Neural crest cell (in vitro differentiated cells): ENCODE results near the gene LARGE1. TPM values are rescaled to one million over a fixed set of nuclear protein-coding genes. Genes with fewer than 3 reads are reported as not detected.

Source experiments
- DNase-seq: peaks from one replicate; pipeline ENCODE4 v3.0.0; 2021; ENCODE audit warnings: low read depth, mixed read lengths, low spot score
- H3K27ac Mint-ChIP-seq: one replicate; pipeline ENCODE4 v1.8.0; 2021; ENCODE audit warnings: mild to moderate bottlenecking, mixed read lengths; ENCODE audit not compliant: unreplicated experiment
- H3K27me3 Mint-ChIP-seq: 2 replicates; pipeline ENCODE4 v1.8.0; 2021; ENCODE audit warnings: low read depth, mild to moderate bottlenecking, mixed read lengths
- H3K36me3 Mint-ChIP-seq: 2 replicates; pipeline ENCODE4 v1.8.0; 2021; ENCODE audit warnings: low read depth, mild to moderate bottlenecking, mixed read lengths
- H3K4me1 Mint-ChIP-seq: 2 replicates; pipeline ENCODE4 v1.8.0; 2021; ENCODE audit warnings: mixed read lengths
- H3K4me3 Mint-ChIP-seq: one replicate; pipeline ENCODE4 v1.8.0; 2021; ENCODE audit warnings: mild to moderate bottlenecking, mixed read lengths
- H3K9me3 Mint-ChIP-seq: 2 replicates; pipeline ENCODE4 v1.8.0; 2021; ENCODE audit warnings: mixed read lengths
- total RNA-seq: library from RNA; stranded (reverse); gene quantifications from 2 replicates; pipeline ENCODE4 v1.2.1, GENCODE V29; 2021
- TF ChIP-seq, protein P1 (sequence below): fragments of 200-600 bp; sonication (generic); conservative IDR thresholded peaks from 2 replicates; pipeline ENCODE4 v1.5.0; 2021; ENCODE audit warnings: antibody characterized with exemption, mild to moderate bottlenecking

Gene LARGE1
- total RNA-seq, 1 donor from 2014 or later, result 33.0 TPM

DNA sequence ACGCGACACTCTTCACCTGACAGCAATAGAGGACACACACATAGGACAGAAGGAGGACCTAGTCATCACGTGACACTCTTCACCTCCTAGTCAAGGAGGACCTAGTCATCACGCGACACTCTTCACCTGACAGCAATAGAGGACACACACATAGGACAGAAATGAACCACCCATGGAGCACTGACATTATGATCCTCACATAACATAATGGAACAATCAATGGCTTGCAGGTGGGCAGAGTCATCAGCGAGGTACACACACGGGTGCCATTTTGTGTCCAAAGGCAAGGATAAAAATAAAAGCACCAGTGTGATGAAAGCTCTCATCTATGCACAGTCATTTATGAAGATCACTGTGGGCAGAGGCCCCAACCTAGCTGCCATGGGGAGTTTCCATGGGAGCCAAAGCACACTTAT is 354.7 kb downstream of the LARGE1 start:
- Mint-ChIP-seq H3K4me1 (peaks cover 35% of the 10 kb centered on the region), H3K27ac (no peak overlapping the region), H3K27me3 (no peaks in the 10 kb centered on the region), H3K36me3 (peaks cover 14% of the 10 kb centered on the region), H3K9me3 (peaks cover 2% of the 10 kb centered on the region), H3K4me3 (no peak overlapping the region)
- TF ChIP-seq, protein P1, sequence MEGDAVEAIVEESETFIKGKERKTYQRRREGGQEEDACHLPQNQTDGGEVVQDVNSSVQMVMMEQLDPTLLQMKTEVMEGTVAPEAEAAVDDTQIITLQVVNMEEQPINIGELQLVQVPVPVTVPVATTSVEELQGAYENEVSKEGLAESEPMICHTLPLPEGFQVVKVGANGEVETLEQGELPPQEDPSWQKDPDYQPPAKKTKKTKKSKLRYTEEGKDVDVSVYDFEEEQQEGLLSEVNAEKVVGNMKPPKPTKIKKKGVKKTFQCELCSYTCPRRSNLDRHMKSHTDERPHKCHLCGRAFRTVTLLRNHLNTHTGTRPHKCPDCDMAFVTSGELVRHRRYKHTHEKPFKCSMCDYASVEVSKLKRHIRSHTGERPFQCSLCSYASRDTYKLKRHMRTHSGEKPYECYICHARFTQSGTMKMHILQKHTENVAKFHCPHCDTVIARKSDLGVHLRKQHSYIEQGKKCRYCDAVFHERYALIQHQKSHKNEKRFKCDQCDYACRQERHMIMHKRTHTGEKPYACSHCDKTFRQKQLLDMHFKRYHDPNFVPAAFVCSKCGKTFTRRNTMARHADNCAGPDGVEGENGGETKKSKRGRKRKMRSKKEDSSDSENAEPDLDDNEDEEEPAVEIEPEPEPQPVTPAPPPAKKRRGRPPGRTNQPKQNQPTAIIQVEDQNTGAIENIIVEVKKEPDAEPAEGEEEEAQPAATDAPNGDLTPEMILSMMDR, result no peak
- no peak for DNase-seq

DNA sequence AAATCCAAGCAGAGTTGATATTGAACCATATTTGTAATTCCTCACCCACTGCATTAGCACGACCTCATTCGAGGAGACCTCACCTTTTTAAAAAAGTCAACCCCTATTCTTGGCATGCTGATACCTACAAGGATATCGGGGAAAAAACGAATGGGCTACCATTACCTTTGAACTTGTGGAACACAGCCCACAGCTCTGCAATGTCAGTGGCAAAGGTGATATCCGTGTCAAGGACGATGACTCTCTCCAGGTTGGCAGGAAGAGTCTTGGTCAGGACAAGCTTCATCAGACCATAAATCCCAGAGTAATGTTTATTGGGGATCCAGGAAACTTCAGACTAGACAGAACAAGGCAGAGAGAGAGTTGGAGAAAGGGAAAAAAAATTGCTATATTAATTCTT is 355.6 kb downstream of the LARGE1 start:
- H3K36me3 Mint-ChIP-seq, result peaks cover 14% of the 10 kb centered on the region
- H3K27ac Mint-ChIP-seq, result no peak overlapping the region
- H3K4me3 Mint-ChIP-seq, result no peak overlapping the region
- TF ChIP-seq, protein P1, result no peak
- H3K4me1 Mint-ChIP-seq, result peaks cover 31% of the 10 kb centered on the region
- peaks cover 2% of the 10 kb centered on the region for H3K9me3 Mint-ChIP-seq
- H3K27me3 Mint-ChIP-seq, result no peaks in the 10 kb centered on the region
- no peak for DNase-seq

DNA sequence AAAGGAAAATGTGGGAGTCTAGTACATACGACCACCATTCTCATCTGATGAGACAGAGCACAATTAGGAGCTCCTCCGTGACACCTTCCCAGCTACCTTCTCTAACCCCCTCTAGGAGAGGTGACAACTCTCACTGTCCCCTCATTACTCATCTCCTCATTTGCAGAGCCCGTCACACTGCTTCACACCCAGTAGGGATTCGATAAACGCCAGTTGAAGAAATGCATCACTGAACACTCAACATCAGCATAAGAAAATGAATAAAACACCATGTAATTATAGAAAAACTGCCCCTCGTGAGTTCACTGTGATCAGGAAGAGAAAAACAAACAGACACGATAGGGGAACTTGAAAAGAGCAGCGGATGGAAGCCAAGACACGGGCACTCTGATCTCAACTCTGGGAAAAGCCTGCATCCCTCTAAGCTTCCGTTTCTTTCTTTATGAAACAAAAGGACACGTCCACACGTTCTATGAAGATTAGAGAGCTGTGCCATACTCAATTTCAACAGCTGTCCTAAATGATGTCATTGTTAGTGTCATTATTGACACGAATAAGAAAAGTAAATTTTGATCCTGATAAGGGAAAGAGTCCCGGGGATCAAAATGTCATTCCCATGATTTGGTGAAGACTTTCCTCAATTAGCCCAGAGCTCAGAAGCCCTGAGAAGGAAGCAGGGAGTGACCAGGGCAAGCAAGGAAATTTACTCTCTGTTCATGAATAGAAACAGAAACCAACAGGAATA is 356.9 kb downstream of the LARGE1 start:
- Mint-ChIP-seq H3K36me3 (peaks cover 14% of the 10 kb centered on the region), H3K9me3 (peaks cover 2% of the 10 kb centered on the region), H3K27ac (peak overlapping the region; percentile 17), H3K4me3 (no peak overlapping the region), H3K27me3 (no peaks in the 10 kb centered on the region), H3K4me1 (peaks cover 19% of the 10 kb centered on the region)
- TF ChIP-seq, protein P1, result no peak
- DNase-seq, result no peak

DNA sequence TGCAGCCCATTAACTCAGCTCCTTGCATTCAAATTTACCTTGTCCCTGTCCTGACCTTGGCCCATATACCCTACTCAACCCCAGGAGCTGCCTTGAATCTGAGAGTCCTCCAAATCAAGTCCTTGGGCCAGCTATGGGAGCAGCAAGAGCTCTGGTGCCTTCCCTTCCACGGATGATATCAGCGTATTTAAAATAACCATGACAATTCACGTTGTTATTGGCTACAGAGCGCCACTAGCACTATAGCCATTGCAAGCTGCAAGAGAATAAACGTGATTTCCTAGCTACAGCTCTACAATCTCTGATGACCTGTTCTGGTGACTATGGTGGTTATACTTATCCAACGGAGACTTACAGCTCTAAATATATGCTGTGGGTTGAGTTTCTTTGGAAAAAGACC is 357.8 kb downstream of the LARGE1 start:
- TF ChIP-seq, protein P1, result no peak
- H3K9me3 Mint-ChIP-seq, result peaks cover 2% of the 10 kb centered on the region
- H3K27me3 Mint-ChIP-seq, result no peaks in the 10 kb centered on the region
- no peak overlapping the region for H3K4me3 Mint-ChIP-seq
- H3K4me1 Mint-ChIP-seq, result peaks cover 18% of the 10 kb centered on the region
- H3K27ac Mint-ChIP-seq, result no peak overlapping the region
- H3K36me3 Mint-ChIP-seq, result peaks cover 14% of the 10 kb centered on the region
- DNase-seq, result no peak

DNA sequence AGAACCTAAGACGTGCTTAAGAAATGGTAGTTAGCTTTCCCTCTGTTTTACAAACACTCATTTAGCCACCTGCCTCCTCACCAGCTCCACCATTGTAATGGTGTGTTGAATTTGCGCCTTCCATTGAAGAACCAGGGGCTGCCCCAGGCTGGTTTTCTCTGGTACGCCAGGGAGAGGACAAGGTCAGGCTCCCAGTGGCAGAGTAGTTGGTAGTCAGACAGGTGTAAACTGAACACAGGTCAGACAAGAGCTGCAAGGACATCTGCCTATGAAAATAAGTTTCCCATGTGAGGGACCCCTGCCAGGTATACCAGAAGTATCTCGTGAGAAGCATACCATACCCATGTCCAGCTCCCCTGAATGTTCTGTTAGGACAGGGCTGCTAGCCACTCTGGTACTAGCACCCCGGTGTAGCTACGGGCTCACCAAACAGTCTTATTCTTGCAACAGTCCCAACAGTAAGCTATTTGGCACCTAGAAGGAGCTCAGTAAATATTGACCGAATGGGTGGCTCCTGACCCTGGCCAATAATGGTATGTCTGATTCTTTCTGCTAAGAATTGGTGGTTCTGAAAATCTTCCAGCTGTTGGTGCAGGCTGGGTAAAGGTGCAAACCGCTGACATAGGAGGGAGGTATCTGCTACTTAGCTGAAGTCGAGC is 359.0 kb downstream of the LARGE1 start:
- H3K27ac Mint-ChIP-seq, result no peak overlapping the region
- no peak for DNase-seq
- no peaks in the 10 kb centered on the region for H3K27me3 Mint-ChIP-seq
- H3K9me3 Mint-ChIP-seq, result peaks cover 2% of the 10 kb centered on the region
- TF ChIP-seq, protein P1, result no peak
- no peak overlapping the region for H3K4me3 Mint-ChIP-seq
- peaks cover 13% of the 10 kb centered on the region for H3K36me3 Mint-ChIP-seq
- H3K4me1 Mint-ChIP-seq, result peaks cover 21% of the 10 kb centered on the region
